ENCODE data around the gene RAD51B.
"Not testable (repeated sequence)": the region's sequence is repeated elsewhere in the genome, so short reads cannot be mapped to it uniquely, and the experiment has no call there.

RAD51B gene

DNA sequence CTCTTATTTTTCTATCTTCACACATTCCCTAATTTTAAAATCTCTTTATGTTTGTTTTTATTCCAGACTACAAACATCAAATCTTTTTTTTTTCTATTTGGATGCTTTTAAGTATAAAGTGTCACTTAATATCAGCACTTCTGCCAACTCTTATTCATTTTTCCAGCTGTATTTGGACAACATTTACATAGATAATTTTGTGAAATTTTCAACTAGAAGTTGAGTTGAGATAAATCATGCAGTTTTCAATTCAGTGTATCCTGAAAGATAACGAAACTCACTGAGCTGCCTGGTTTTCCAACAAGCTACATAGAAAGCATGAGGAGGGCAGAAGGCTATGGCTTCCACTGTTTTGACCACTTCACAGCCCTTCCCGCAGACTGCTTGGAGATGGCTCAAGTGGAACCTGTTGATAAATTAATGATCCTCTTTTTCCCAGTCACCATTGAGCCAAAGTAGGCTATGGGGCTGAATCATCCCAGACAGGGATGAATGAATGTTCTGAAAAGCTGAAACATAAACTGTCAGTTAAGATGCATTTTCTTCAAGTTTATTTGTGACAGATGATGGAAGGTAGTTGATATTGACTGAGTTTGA lies 213.9 kb downstream of the RAD51B start:
- DNase-seq, result no peak

DNA sequence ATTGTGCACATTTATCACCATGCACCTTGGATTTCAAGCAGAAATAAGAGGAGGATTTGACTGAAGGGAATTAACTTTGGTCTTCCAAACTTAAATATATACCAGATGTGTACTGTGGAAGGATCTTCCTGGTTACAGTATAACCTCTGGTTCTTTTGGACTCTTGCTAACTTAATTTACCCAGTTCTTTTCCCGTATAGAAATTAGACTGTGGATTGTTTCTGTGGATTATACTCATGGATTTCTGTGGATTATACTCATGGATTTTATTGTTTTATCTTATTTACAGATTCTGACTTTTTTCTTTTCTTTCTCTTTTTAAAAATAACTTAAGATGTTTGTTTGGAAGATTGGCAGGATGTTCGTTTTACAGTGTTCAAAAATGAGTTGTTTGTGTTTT lies 215.3 kb downstream of the RAD51B start:
- no peak for DNase-seq

DNA sequence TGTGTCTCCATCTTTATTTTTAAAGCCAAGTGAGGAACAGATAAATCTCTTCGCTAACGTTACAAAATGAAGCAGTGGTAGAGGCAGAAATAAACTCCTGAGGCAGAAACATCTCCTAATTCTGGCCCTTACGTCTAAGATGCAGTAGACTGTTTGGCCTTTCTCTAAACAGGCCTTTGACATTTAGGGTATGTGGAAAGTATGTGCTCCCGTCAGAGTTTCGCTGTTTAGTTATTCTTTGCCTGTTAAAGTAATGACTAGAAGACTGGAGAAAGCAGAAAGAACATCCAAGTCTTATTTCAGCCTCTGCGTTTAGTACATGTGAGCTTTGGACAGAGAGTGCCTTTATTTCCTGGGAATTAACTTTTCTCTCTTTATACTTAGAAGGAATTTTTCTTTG lies 216.6 kb downstream of the RAD51B start:
- no peak for DNase-seq

DNA sequence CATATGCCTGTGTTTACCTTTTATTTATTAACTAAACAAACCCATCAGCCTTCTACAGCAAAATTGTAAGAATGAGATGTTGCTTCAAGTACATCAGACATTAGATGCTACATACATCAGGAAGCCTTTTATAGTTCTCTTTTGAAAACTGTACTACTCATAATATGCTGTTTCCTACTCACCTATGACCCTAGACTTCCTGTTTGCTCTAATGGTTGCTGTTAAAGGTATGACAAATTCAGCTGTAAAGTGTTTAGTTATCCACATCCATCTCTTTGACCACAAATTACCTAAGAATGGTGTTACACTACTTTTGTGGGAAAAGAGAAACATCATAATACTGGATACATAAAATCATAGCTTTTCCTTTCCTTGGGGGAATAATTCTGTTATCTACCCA lies 220.0 kb downstream of the RAD51B start:
- no peak for DNase-seq

DNA sequence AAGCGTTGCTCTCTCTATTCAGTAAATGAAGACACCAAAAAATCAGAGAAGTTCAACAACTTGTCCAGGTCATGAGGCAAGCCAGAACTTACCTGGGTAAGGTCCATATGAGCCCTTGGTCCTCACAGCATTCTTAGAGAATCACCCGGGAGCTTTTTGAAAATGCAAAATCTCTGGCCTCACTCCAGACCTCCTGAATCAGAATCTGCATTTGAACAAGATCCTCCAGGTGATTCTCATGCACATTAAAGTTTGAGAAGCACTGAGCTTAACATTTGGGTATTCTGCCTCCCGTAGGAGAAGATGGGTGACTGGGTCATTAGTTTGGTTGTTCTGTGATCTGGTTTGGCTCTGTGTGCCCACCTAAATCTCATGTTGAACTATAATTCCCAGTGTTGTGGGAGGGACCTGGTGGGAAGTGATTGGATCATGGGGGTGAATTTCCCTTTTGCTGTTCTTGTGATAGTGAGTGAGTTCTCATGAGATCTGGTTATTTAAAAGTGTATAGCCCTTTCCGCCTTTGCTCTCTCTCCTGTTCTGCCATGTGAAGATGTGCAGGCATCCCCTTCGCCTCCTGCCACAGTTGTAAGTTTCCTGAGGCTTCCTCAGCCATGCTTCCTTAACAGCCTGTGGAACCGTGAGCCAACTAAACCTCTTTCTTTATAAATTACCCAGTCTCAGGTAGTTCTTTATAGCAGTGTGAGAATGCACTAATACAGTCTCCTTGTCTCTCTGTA lies 221.2 kb downstream of the RAD51B start:
- DNase-seq, result no peak

DNA sequence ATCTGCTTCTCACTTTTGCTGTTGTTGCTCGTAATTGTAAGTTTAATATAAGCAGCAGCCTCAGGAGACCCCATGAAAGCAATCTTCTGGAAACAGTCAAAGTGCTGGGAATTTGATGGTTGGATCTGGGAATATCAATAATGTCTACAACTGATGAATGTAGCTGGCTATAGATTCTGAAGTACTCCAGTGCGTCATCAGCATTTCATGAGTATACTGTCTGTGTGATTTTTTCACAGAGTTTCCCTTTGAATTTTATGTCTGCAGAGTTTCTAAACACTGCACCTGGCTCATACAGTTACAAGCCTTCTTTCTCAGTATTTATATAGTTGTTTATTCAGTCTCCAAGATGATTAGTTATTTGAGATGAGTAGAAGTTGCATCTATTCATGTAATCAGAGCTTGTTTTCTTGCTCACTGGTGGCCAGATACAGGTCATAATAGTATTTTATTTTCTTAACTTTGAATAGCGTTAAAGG lies 222.3 kb downstream of the RAD51B start:
- no peak for DNase-seq

DNA sequence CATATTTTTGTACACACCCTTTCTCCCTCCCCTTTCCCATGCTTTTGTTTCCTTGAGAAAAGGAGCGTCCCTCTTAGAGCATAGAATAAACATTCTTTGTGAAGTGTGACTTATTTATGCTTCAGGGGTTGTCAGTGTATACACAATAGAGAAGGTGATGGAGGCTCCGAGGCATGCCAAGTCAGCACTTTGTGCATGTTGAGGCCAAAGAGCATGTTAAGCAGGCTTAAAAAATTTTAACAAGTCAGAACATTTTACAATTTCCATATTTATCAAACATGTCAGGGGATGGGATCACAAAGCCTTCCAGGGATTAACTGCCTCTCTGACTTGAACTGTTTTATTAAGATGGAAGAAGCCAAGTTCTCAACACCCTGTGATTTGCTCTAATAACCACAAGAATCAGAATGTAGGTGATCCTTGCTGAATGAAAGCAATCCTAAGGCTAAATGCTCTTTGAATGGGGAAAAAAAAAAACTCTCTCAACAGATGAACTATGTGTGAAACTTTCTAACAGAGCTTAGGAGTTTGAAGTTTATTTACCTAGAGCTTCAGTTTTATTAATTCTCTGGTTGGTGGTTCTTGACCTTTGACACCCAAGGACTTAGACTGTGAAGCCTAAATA lies 223.1 kb downstream of the RAD51B start:
- no peak for DNase-seq

DNA sequence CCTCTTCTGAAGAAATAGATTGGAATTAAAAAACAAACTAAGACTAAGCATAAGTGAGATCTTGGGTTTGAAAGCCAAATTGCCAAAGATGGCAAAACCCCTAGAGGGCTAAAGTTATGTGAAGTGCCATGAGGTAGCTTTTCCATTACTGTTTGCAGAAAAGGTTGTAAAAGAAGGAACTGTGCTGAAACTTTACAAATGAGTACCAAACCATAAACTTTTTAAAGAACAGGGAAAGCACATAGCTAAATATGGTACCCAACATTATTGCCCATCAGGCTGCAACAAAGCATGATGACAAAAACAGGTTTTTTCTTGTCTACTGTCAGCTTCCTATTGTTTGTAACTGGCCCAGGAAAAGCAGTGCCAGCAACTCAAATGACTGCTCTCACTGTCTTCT lies 224.2 kb downstream of the RAD51B start:
- no peak for DNase-seq

DNA sequence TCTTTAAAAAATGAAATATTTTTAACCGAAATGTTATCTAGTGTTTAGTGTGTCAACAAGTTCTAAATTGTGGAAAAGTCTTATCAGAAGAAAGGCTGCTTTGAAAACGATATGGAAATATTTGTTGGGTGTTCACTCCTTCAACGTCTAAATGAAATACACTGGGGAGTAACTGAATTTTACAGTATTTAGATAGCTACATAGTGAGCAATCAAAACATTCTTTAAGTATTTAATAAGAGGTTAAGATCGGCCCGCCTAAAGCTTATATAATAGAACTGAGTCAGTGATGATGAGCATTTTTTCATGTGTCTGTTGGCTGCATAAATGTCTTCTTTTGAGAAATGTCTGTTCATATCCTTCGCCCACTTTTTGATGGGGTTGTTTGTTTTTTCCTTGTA lies 228.3 kb downstream of the RAD51B start:
- DNase-seq, result no peak

DNA sequence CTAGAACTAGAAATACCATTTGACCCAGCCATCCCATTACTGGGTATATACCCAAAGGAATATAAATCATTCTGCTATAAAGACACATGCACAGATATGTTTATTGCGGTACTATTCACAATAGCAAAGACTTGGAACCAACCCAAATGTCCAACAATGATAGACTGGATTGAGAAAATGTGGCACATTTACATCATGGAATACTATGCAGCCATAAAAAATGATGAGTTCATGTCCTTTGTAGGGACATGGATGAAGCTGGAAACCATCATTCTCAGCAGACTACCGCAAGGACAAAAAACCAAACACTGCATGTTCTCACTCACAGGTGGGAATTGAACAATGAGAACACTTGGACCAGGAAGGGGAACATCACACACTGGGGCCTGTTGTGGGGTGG lies 229.2 kb downstream of the RAD51B start:
- DNase-seq, result not testable (repeated sequence)

DNA sequence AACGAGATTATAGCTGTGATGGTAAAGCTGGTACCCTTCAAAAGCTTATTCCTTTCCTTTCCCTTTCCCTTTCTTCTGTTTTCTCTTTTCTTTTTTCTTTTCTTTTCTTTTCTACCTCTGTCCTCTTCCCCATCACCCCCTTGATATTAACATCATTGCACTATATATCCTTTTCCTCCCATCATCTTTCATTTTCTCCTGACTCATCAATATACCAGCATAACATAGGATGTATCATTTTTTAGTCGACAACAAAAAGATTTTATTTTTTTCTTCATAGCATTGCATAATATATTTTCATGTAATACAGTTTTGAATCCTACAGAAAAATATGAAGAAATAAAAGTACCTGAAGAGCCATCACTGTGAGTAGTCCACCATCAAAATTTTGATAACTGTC lies 230.6 kb downstream of the RAD51B start:
- no peak for DNase-seq

DNA sequence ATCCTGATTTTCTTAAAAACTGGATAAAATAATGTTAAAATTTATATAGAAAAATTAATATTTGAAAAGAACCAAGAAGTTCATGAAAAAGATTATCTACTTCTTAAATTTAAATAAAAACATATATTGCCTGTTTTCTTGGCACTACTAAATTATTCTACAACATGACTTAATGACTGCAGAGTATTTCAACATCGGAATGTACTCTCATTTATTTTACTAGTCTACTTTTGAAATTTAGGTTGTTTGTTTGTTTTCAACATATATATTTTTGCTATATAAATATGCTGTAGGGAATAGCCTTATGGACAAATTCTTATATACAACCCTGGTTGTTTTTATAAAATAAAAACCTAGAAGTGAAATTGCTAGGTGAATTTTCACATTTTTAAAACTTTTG lies 231.6 kb downstream of the RAD51B start:
- no peak for DNase-seq

DNA sequence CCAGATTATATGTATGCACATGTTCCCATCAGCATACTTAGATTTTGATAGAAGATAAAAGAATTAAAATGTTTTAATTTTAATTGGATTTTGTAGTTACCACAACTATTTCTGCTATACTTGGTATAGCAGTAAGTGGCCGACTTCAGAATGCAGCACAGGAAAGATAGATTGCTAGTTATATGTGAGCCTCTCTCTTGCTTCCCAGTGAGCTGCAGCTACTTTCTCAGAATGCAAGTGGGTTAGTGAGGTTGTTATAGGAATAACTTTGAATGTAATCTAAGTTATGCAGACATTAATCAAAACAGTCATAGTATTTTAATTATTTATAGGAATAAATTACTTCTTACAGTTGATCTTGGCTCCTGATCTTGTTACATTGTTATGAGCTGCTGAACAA lies 240.6 kb downstream of the RAD51B start:
- no peak for DNase-seq

DNA sequence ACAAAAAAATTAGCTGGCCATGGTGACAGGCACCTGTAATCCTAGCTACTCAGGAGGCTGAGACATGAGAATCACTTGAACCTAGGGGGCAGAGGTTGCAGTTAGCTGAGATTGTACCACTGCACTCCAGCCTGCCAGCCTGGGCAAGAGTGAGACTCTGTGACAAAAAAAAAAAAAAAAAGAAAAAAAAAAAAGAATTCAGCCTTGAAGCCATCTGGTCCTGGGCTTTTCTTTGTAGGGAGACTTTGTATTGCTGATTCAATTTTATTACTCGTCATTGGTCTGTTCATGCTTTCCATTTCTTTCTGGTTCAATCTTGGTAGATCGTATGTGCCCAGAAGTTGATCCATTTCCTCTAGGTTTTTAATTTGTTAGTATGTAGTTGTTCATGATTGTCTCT lies 243.1 kb downstream of the RAD51B start:
- DNase-seq, result no peak

DNA sequence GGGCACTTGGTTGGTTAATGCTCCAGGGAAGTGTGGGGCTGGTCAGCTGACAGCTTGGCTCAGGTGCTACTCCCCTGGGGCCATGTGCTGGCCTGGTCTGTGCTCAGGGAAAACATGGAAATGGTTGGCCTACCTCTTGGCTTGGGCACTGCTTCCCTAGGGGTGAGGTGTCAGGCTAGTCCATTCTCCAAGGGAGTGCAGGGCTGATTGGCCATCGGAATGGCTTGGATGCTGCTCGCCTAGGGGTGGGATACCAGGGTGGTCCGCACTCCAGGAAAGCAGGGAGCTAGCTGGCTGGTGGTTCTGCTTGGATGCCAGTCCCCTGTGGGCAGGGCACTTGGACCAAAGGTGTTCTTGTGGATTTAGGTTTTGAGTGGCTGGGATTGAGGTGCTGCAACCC lies 245.7 kb downstream of the RAD51B start:
- DNase-seq, result no peak

DNA sequence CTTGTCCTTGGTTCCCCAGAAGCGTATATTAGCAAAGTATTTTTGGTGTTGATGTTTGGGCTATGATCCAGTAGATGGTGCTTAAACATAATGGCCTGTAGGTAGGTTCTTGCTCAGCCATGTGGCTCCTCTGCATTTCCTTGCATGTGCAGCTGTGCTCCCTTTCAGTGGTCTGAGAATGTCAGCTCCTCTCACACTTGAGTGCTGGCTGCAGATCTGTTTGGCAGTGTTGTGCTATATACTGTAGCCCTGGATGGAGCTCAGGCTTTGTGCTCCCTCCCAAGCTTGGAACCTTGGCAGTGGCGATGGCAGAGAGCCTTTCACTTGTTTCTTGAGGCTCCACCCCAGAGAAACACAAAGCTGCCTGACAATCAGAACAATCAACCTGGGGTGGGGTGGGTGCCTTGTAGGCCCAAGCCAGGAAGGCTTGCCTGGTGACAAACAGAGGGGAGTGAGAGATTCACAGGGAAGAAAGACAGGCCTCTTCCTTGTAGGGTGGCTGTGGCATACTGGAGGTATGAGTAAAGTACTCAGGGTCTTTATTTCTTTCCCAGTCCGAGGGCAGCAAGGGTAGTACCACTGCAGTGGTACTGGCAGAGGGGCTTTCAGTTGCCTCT lies 255.3 kb downstream of the RAD51B start:
- DNase-seq, result no peak

DNA sequence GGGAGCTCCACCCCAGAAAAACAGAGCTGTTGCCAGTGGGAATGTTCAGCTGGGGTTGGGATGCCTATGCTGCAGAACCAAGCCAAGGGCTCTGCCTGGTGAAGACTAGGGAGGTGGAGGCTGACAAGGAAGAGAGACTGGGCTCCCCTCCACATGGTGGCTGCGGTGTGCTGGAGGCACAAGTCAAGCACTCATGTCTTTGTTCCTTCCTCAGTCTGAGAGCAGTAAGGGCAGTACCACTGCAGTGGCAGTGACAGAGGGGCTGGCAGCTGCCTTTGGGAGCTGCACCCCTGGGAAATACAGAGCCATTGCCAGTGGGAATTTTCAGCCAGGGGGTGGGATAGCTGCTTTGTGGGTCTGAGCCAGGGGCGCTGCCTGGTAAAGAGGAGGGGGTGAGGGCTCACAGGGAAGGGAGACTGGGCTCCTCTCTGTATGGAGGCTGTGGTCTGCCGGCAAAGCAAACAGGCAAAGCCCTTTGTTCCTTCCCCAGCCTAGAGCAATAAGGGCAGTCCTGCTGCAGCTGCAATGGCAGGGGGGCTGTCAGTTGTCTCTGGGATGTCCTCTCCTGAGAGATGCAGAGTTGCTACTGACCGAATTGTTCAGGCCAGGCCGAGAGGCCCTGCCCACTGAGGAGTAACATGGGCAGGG lies 255.9 kb downstream of the RAD51B start:
- DNase-seq, result no peak

DNA sequence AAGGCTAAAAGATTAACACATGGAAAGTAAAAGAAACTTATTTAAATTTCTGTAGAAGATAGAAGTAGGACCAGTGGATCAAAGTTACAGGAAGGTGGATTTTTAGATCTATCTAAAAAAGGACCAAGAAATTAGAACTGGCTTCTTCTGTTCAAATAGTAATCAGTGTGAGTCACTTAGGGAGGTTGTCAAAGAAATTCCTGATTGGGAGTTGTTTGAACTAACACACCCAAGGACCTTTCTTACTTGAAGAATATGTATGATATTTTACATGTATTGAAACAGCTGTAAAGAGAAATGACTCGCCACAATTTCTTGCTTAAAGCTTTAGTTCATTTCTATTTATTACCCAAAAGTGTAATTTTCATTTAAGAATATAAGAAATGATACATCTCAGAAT lies 256.9 kb downstream of the RAD51B start:
- no peak for DNase-seq

DNA sequence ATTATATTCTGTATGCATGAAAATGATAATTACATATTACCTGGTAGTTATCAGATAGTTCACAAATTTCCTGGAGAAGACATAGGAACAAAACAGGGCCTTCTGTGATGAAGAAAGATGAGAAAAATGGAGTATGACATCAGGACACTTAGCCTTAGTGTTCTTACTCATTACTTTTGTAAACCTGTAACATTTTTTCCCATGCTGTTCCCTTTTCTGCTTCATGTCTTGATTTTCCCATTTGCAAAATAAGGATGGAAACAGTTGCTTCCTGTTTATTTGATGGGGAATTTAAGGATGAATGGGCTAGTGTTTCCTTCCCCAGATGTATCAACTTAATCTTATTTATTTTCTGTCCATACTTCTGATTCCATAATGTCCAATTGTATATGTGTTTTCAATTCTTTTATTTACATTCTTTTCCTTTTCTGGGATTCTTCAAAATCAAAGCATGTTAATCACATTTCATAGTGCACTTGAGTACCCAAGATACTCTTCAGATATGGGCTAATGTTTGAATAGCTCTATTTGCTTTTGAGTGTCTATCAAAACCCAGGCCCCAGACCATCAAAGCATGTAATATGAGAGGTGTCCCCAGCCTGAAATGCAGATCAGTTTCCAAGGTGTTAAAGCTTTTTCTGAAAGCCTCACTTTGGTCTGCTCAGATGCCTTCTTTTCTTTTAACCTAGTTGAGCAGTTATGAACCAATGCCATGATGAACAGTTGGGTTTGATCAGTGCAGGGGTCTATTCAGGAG lies 260.5 kb downstream of the RAD51B start:
- no peak for DNase-seq

DNA sequence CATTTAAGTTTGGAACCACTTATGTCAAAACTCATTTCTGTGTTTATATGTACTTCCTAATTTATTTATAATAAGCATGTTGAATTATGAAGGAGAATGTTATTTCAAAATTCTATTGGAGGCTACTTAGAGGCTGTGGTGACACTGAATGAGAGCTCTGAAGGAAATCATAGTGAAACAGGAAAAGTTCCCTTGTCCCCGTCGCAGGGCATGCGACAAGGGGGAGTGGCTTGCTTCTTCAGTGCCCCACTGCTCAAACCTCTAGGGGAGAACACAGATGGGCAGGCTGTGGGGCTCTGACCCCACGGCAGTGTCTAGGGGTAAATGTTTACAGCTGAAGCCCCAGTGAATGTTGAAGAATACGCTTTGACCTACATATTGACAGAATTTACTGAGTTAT lies 261.9 kb downstream of the RAD51B start:
- no peak for DNase-seq

DNA sequence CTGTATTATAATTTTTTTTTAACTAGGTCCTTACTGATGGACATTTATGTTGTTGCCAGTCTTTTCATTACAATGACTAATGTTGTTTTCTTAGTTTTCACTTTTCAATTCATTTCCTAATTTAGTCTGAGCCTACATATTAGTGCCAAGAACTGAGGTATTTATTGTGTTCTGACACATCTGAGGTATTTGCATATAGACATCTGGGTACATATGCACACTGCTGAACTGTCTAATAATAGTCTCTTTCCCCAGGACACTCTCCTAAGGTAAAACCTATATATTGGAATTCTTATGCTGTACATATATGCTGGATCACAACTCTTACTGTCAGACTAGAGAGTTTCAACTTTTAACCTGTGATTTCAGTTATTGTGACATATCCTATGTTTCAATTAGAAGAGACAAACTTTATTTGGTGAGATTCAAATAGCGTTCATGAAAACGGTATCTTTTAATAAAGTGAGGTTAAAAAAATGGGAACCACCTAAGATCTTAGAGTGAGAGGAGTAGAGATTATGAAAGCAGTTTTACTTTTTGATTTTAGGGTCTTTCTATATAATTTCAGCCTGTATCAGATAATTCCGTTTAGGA lies 263.2 kb downstream of the RAD51B start:
- DNase-seq, result no peak

DNA sequence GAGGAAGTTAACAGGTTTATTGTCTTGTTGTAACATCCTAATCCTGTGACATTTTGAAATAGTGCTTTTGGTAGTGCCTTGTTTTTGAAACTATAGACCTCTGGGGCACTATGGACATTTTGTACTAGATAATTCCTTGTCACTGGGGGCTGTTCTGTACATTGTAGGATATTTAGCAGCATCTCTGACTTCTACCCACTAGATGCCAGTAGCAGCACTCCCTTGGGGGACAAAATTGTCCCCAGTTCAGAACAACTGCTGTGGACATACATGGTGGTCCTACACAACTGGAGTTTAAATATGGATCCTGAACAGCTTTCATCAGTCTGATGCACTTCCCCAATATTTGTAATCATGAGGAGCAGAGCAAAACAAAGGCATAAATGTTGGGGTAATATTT lies 264.7 kb downstream of the RAD51B start:
- no peak for DNase-seq
